NCI-H774 (cell line): ENCODE measurements around the gene PRICKLE1.
"Not testable (repeated sequence)": the region's sequence is repeated elsewhere in the genome, so short reads cannot be mapped to it uniquely, and the experiment has no call there.

Experiments used
- DNase-seq: peaks from one replicate; lab custom pipeline; 2025; lab: John Stamatoyannopoulos, UW

PRICKLE1 gene

DNA sequence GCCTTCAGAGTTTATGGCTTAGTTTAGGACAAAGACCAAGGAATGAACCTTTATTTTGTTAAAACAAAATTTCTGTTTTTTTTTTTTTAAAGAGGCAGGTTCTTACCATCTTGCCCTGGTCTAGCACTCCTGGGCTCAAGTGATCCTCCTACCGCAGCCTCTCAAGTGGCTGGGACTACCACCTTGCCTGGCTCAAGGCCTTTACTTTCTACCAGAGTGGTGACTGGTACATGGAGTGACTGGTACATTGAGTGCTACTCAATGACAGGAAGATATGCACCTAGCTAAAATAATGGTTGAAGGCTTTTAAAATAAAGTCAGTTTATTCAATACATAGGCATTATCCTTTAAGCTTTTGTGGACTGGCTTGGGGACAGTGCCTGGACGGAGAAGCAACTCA, 32.6 kb downstream of the PRICKLE1 start:
- no peak for DNase-seq

DNA sequence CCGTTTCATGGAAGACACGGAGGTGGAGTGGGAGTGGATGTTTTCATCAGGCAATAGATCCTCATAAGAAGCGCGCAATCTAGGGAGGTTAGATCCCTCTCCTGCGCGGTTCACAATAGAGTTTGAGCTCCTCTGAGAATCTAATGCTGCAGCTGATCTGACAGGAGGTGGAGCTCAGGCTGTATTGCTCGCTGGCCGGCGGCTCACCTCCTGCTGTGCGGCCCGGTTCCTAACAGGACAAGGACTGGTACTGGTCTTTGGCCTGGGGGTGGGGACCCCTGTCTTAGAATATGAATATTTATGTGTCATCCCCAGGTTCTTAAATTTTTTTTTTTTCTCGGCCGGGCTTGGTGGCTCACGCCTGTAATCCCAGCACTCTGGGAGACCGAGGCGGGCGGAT, 36.7 kb downstream of the PRICKLE1 start:
- DNase-seq, result no peak

GRCh38 chr12:42550800-42551199, 38.7 kb downstream of the PRICKLE1 start:
- no peak for DNase-seq

DNA sequence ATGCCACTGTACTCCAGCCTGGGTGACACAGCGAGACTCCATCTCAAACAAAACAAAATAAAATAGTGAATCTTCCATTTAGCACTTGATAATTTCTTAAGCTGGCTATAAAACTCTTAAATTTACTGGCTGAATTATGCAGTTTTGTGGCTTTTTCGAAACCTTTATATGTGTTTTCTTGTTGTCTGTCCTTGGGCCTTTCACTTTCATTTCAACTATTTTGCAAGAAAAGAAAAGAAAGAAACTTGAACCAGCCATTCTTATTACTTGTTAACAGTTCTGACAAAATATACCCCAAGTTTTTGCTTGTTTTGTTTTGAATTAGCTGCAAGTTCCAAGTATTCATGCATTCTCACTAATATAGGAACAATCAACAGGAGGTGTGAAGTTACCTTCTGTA, 42.8 kb downstream of the PRICKLE1 start:
- DNase-seq, result no peak

- no peak for DNase-seq
Measured at GRCh38 chr12:42541965-42542364, 47.6 kb downstream of the PRICKLE1 start.

GRCh38 chr12:42541308-42541707, 48.2 kb downstream of the PRICKLE1 start:
- DNase-seq, result not testable (repeated sequence)

DNA sequence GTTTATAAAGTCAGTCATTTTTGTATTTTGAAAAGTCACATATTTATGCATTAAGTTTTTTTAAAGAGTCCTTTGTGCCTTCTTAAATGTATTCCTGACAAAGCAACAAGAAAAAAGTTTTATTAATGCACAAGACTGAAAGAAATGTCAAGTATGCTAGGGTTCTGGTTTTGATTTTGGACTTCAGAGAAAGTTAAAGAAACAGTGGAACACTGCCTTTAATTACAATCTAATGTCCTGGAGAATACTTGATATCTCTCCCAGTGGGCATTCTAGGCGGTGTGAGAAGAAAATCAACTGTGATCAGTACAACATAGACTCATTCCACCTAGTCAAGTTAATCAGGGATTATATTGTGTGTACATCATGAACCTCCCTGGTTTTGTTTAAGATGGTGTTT, 49.9 kb downstream of the PRICKLE1 start:
- DNase-seq, result no peak

DNA sequence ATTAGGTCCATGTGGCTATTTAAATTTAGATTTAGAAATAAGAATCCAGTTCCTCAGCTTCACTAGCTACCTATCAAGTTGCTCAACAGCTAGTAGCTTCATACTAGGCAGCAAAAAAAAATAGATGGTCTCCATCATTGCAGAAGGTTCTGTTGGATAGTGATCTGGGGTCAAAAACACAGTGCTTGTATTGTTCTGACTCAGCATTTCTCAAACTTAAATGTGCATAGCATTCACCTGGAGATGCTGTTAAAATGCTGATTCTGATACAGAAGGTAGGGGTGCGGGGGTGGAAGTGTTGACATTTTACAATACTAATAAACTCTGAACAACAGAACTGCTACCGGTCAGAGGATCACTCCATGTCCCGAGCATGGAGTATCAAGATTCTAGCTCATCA, 51.3 kb downstream of the PRICKLE1 start:
- DNase-seq, result no peak

- no peak for DNase-seq
Measured at GRCh38 chr12:42534184-42534838, 55.2 kb downstream of the PRICKLE1 start.

- DNase-seq, result no peak
Measured at GRCh38 chr12:42530284-42530683, 59.3 kb downstream of the PRICKLE1 start.

DNA sequence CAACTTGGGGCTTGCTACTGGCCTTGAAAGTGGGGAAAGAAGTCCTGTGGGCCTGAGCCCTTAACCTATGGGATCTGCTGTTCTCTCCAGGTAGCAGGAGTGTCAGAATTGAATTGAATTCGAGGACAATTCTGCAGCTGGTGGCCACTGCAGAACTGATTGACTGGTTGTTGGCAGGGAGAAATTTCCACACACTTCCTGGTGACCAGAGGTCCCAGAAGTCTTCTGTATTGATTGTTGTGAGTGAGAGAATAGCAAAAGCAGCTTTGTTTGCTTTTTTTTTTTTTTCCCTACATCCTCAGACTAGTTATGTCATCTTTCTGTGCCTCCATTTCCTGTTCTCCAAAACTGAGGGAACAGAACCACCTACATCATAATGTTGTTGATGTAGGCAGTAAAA, 64.1 kb downstream of the PRICKLE1 start:
- no peak for DNase-seq

GRCh38 chr12:42524716-42525115, 64.8 kb downstream of the PRICKLE1 start:
- DNase-seq, result no peak

DNA sequence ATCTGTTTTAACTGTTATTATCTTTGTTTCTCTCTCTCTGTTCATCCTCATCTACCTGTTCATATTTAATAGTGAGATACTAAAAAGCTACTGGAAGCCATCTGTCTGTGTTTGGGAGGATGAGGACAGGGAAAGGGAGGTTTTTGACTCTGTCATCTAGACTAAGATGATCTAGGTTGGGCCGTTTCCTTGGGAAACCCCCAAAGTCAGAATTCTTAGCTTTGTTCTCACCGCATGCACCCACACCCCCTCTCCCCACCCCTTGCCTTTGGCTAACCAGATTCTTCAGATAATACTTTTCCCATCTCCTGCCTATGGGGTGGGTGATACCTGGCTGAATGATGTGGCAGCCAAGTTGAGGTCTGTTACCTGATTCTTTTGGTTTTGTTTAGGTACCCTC, 73.0 kb downstream of the PRICKLE1 start:
- DNase-seq, result no peak

DNA sequence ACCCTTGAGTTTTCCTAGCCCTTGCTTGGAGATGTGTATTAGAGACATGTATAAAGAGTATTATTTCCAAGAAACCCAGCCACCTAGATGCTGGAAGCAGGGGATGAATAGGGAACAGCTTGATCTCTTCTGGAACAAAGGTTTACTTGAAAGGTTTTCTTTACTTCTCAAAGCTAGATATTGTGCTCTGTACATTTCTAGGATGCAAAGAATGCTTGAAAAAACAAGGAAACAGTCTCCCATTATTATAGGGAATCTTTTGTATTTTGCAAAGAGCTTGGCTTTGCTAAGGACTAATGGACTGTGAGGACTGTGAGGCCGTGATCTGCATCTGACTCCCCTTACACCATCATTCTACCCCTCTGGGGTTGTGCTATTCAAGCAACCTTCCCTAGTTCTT, 77.9 kb downstream of the PRICKLE1 start:
- DNase-seq, result no peak

DNA sequence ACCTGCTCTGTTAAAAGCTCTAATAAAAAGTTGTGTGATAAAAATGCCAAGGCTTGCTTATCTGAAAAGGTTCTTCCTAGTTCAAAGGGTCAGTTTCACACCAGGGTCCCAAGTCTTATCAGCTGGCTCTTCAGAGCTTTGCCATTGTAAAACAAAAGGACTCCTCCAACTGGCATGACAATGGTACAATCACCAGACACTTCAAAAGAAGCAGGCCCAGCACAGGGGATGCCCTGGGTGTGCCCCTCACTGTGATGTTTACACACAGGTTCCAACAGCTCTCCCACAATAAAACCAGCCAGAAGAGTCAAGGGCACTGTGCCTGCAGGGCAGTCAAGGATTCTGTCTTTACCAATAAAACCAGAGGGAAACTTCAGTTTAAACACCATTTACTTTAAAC, 78.7 kb downstream of the PRICKLE1 start:
- no peak for DNase-seq

DNA sequence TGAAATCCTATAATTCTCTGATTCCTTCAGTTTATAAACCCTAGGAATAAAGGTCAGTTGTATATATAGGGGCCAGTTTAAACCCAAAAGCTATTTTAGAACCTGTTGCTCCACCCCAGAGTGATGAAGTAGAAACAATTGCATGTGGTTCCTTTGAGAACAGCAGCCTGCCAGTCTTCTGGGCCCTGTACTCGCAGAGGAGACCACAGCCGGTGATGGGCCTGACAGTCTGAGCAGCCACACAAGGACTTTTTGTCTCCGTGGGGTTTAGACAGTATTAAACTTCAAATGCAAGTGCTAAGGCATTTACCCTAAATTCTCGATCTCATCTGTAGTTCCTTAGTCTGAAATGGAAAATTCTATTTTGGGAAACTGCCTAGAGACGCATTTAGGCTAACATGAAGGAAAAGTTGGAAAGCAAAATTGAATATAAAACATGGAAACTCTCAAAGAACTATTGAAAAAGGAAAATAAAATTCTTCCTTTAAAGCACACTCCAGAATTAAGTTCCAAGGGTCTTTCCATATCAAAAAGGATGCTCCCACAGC, 80.6 kb downstream of the PRICKLE1 start:
- no peak for DNase-seq

- no peak for DNase-seq
Measured at GRCh38 chr12:42507565-42507964, 82.0 kb downstream of the PRICKLE1 start.

- DNase-seq, result no peak
Measured at GRCh38 chr12:42507081-42507480, 82.5 kb downstream of the PRICKLE1 start.

DNA sequence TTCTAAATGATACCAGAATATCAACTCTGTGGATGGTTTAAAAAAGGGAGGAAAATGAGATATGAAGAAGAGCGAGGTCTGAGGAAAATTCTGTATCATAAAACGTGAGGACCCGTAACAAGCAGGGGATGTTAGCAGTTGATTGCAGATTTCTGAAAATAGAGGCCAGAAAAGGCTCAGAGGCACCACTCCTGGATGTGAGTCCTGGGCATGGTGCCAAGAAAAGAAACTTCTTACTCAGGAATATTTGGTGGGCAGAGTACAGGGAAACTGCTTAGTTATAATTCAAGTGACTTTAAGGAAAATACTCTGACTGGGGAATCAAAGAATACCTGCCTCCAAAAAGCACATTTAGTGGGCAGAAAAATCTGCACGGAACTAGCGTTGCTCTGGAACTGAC, 85.5 kb downstream of the PRICKLE1 start:
- DNase-seq, result no peak

DNA sequence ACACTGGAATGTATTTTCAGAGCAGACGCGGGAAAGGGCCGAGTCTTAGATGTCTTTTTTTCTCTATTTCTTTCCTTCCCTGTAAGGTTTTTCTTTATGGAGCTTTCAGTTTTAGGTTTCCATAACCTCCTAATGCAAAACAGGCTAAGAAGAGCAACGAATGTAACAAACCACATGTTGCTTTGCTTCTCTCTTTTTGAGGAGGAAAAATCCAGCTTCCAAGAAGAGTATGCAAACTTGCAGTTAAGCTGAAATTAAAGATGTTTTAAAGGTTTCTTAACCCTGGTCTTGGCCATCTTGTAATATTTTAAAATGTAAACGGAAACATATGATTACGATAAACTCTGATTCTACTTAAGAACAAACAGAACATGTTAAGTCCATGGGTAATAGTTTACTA, 86.9 kb downstream of the PRICKLE1 start:
- no peak for DNase-seq

GRCh38 chr12:42498549-42499247, 90.8 kb downstream of the PRICKLE1 start:
- DNase-seq, result no peak

GRCh38 chr12:42496886-42497285, 92.7 kb downstream of the PRICKLE1 start:
- no peak for DNase-seq

- no peak for DNase-seq
Measured at GRCh38 chr12:42495244-42495643, 94.3 kb downstream of the PRICKLE1 start.

GRCh38 chr12:42492267-42492666, 97.3 kb downstream of the PRICKLE1 start:
- DNase-seq, result no peak
